ENCODE measurements around the gene NPR2. TPM values are rescaled to one million over a fixed set of nuclear protein-coding genes. Genes with fewer than 3 reads are reported as not detected.

Gene NPR2
- total RNA-seq, 3 donors from 2014 or later = 8.8 to 31.8 (median 12.0) TPM

- no peak for DNase-seq
- Histone ChIP-seq H3K36me3 (ENCODE audit: low read depth) (no peaks in the 10 kb centered on the region), H3K4me3 (no peak overlapping the region), H3K4me1 (ENCODE audit: low read depth) (no peaks in the 10 kb centered on the region), H3K9me3 (no peaks in the 10 kb centered on the region)
- no peak for ATAC-seq
- intact Hi-C loops (cut with DNase I, micrococcal nuclease) = no loop called here
- TF ChIP-seq CTCF (IDR thresholded peaks at IDR 0.05) = no peak
These were observed 61.8 kb downstream of the NPR2 start for GRCh38 chr9:35852876-35853865.

GRCh38 chr9:35854091-35854762 lies 62.8 kb downstream of the NPR2 start:
- no peaks in the 10 kb centered on the region for H3K4me1 ChIP-seq (ENCODE audit: low read depth)
- DNase-seq = no peak
- no peaks in the 10 kb centered on the region for H3K9me3 ChIP-seq
- intact Hi-C loops (cut with DNase I, micrococcal nuclease) = no loop called here
- H3K36me3 ChIP-seq (ENCODE audit: low read depth) = no peaks in the 10 kb centered on the region
- no peak overlapping the region for H3K4me3 ChIP-seq
- no peak for TF ChIP-seq CTCF (IDR thresholded peaks at IDR 0.05)
- no peak for ATAC-seq

- ATAC-seq = no peak
- H3K36me3 ChIP-seq (ENCODE audit: low read depth) = no peaks in the 10 kb centered on the region
- no peaks in the 10 kb centered on the region for H3K9me3 ChIP-seq
- intact Hi-C loops (cut with DNase I, micrococcal nuclease) = no loop called here
- H3K4me1 ChIP-seq (ENCODE audit: low read depth) = no peaks in the 10 kb centered on the region
- no peak for DNase-seq
- no peak overlapping the region for H3K4me3 ChIP-seq
- no peak for TF ChIP-seq CTCF (IDR thresholded peaks at IDR 0.05)
These were observed 64.8 kb downstream of the NPR2 start for GRCh38 chr9:35856206-35856605.

GRCh38 chr9:35856882-35857281 lies 65.5 kb downstream of the NPR2 start:
- intact Hi-C loops (cut with DNase I, micrococcal nuclease) = no loop called here
- no peaks in the 10 kb centered on the region for H3K4me1 ChIP-seq (ENCODE audit: low read depth)
- H3K36me3 ChIP-seq (ENCODE audit: low read depth) = no peaks in the 10 kb centered on the region
- TF ChIP-seq CTCF (IDR thresholded peaks at IDR 0.05) = no peak
- DNase-seq = no peak
- ATAC-seq = no peak
- no peaks in the 10 kb centered on the region for H3K9me3 ChIP-seq
- H3K4me3 ChIP-seq = no peak overlapping the region

- DNase-seq = no peak
- Histone ChIP-seq H3K4me1 (ENCODE audit: low read depth) (no peaks in the 10 kb centered on the region), H3K9me3 (no peaks in the 10 kb centered on the region), H3K36me3 (ENCODE audit: low read depth) (no peaks in the 10 kb centered on the region), H3K4me3 (no peak overlapping the region)
- TF ChIP-seq CTCF (IDR thresholded peaks at IDR 0.05) = no peak
- intact Hi-C loops (cut with DNase I, micrococcal nuclease) = no loop called here
- ATAC-seq = no peak
These were observed 67.1 kb downstream of the NPR2 start for GRCh38 chr9:35858458-35858857.

Other genes starting within 250 kb of the NPR2 start
- 10 to 100 TPM; 35.8 to 71.9 (median 41.8) TPM for gene TESK1, start 186.3 kb upstream of the NPR2 start, total RNA-seq
- gene CD72, start 173.2 kb upstream of the NPR2 start, total RNA-seq = 1 to 10 TPM; 1.6 to 3.0 (median 1.6) TPM
- gene SIT1, start 140.7 kb upstream of the NPR2 start, total RNA-seq = 1 to 10 TPM; 1.2 to 3.3 (median 1.9) TPM
- over 10,000 TPM in 2 of 3 donors, 1,000 to 10,000 TPM in 1; 9,213 to 30,268 (median 19,463) TPM for gene RMRP, start 133.6 kb upstream of the NPR2 start, total RNA-seq
- 10 to 100 TPM; 25.2 to 55.8 (median 35.8) TPM for gene CCDC107, start 133.3 kb upstream of the NPR2 start, total RNA-seq
- gene ARHGEF39, start 126.4 kb upstream of the NPR2 start, total RNA-seq = 10 to 100 TPM in 1 of 3 donors, 1 to 10 TPM in 2; 2.6 to 10.3 (median 6.4) TPM
- gene CA9, start 117.7 kb upstream of the NPR2 start, total RNA-seq = 1 to 10 TPM in 1 of 3 donors, under 1 TPM in 1, not detected in 1; 0.61 to 1.7 TPM
- 1,000 to 10,000 TPM in 1 of 3 donors, 100 to 1,000 TPM in 1, 10 to 100 TPM in 1; 45.3 to 1,899 (median 152) TPM for gene TPM2, start 101.7 kb upstream of the NPR2 start, total RNA-seq
- gene TLN1, start 59.4 kb upstream of the NPR2 start, total RNA-seq = 100 to 1,000 TPM; 154 to 720 (median 189) TPM
- 10 to 100 TPM; 28.2 to 47.7 (median 34.3) TPM for gene CREB3, start 58.9 kb upstream of the NPR2 start, total RNA-seq
- 100 to 1,000 TPM; 157 to 285 (median 223) TPM for gene GBA2, start 42.4 kb upstream of the NPR2 start, total RNA-seq
- gene RGP1, start 42.3 kb upstream of the NPR2 start, total RNA-seq = 10 to 100 TPM; 46.5 to 55.7 (median 55.7) TPM
- under 1 TPM in 1 of 3 donors, not detected in 2; 0.48 TPM for gene MSMP, start 37.3 kb upstream of the NPR2 start, total RNA-seq
- gene SPAG8, start 20.7 kb downstream of the NPR2 start, total RNA-seq = 1 to 10 TPM in 1 of 3 donors, under 1 TPM in 2; 0.84 to 2.5 (median 0.92) TPM
- gene HINT2, start 23.5 kb downstream of the NPR2 start, total RNA-seq = 10 to 100 TPM; 38.9 to 68.6 (median 54.6) TPM
- gene FAM221B, start 37.1 kb downstream of the NPR2 start, total RNA-seq = under 1 TPM in 2 of 3 donors, not detected in 1; 0.41 to 0.43 TPM
- gene TMEM8B, start 37.6 kb downstream of the NPR2 start, total RNA-seq = 10 to 100 TPM; 12.4 to 22.8 (median 18.9) TPM
- not detected for gene OR13J1, start 78.8 kb downstream of the NPR2 start, total RNA-seq
- gene HRCT1, start 114.6 kb downstream of the NPR2 start, total RNA-seq = 100 to 1,000 TPM in 1 of 3 donors, 10 to 100 TPM in 2; 24.8 to 161 (median 82.1) TPM
- gene SPAAR, start 117.9 kb downstream of the NPR2 start, total RNA-seq = 1 to 10 TPM; 2.0 to 2.9 (median 2.0) TPM
- gene OR2S2, start 166.6 kb downstream of the NPR2 start, total RNA-seq = not detected
- 10 to 100 TPM in 1 of 3 donors, 1 to 10 TPM in 2; 2.1 to 13.0 (median 3.7) TPM for gene RECK, start 245.3 kb downstream of the NPR2 start, total RNA-seq